ENCODE measurements around the gene SCP2.

Gene SCP2

DNA sequence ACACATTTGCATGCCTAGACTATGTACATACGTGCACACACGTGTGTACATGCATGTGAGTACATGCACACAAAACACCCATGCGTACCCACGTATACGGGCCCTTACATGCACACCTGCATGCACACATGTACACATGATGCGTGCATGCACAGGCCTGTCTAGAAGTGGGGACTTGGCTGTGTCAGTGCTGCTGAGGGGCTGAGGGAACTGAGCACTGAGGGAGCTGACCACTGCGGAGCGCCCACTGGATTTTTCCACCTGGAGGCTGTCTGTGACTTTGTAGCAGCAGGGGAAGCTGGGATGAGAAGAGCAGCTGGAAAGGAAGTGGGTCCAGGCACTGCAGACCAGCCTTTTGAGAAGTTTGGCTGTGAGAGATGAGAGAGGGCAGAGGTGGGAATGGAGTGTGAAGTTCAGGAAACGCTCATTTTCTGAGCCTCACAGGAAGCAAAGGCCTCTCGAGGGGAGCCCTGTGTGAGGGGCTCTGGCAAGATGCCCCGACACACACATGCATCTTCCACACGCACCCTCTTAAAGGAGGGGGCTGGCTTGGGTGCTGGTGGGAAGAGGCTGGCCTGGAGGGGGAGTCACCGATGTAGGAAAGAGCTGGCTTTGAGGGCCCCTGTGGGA lies 155.9 kb downstream of the SCP2 start:
- no peak for DNase-seq (ENCODE audit: low spot score)

DNA sequence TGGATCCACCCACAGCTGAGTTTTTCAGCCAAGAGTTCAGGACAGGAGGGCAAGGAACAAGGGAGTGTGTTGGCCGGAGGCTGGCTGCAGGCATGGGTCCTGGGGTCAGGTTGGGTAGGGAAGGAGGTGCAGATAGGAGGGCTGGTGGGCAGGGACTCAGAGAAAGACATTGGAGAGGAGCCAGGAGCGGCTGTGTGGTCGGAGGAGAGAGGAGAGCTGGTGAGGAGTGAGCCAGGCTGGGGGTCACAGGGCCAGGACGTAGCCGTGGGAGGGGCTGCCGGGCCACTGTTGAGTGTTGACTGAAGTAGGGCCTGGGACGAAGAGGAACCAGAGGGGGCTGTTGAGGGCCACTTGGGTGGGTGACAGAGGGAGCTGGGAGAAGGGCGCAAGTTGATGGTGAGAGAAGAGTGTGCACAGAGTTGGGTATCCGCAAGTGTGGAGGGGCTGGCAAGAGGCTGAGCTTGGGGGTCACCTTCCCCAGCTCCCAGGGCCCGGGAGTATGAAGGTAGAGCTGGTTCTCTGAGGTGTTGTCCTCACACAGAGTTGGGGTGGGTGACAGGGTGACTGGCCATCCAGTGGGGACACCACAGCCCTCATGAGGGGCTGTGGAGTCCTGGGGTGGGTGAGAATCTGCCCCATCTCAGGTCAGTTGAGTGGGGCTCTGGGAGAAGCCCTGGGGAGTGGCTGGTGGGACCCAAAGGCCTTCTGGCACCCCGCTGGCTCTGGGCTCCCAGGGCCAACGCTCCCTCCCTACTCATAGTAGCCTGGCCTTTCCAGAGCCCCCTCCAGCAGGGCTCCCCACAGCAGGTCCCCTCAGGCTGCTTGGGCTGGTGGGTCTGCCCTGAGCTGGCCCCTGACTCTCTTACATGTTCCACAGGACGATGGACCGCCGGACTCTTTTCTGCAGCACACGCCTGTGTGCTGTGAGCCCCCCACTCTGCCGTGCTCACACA lies 156.8 kb downstream of the SCP2 start:
- DNase-seq (ENCODE audit: low spot score), result no peak

DNA sequence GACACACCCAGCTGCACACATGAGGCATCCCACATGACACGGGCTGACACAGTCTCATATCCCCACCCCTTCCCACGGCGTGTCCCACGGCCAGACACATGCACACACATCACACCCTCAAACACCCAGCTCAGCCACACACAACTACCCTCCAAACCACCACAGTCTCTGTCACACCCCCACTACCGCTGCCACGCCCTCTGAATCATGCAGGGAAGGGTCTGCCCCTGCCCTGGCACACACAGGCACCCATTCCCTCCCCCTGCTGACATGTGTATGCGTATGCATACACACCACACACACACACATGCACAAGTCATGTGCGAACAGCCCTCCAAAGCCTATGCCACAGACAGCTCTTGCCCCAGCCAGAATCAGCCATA lies 157.5 kb downstream of the SCP2 start:
- no peak for DNase-seq (ENCODE audit: low spot score)

DNA sequence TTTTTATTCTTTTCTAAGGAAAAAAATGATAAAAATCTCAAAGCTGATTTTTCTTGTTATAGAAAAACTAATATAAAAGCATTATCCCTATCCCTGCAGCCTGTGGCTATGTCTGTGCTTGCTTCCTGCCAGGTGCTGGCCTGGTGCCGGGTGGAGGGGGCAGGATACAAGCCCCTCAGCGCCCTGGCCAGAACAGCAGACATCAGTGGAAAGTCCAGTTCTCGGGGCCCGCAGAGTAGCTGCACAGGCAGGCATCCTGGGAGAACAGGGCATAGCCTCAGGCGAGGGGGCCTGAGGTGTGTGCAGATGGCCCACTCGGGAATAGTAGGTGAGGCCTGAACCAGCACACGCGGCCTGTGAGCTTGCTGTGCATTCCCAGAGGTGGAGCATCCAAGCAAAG lies 158.3 kb downstream of the SCP2 start:
- DNase-seq (ENCODE audit: low spot score), result no peak

DNA sequence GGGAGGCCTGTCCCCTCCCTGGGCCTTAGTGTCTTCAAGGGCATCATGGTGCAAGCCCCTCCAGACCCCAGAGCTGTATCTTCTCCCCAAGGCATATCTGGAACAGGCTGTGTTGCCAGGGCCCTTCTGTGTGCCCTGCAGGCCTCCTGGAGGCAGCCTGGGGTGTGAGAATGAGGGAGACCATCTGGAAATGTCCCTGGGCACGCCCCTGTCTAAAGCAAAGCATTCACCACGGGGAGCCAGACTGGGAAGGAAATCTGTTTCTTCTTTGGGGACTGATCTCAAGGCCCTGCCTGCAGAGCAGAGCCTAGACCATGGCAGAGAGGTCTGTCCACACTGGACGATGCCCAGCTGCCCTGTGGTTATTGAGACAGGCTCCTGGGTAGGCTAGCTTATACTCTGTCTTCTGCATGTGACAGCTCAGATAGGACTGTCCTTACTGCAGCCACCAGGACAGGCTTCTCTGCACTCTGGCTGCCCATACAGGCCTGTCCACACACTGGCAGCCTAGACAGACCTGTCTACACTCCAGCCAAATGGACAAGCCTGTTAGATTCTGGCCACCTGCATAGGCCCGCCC lies 159.5 kb downstream of the SCP2 start:
- DNase-seq (ENCODE audit: low spot score), result no peak

DNA sequence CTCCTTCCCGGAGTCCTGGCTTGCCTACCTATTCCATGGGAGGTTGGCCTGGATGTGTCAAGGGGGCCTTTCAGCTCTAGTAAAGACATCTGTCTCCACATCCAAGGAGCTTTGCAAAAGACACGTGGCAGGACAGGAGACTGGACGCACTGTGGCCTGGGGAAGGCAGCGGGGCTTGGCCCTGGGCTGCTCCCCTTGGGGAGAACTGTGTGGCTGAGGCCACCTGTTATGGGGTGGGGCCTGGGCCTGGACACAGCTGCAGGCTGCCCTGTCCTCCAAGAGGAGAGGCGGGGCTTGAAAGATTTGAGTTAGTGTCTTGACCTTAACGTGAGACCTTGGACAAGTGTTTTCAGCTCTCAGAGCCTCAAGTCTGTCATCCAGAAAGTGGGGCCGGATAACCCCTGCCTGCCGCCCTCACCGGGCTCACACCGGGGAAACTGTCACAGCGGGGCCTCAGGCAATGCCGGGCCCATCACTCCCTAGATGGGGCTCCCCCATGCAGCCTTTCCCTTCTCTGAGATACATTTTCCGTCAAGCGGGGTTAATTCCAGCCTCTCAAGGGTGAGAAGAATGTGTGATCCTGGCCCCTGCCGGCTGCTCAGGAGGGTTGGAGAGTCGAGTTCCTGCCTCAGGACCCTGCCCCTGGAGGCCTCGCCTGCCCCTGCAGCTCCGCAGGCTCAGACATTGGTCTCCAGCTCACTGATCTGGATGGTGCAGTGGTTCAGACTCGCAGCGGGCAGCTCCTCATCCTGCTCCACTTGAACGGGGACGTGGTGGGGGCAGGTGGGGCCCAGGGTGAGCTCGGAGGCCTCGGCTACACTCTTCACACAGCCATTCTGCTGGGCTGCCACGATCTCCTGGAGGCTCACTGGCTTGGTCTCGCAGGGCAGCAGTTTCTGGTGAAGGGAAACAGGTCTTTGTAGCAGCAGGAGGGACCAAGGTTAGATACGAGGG lies 160.5 kb downstream of the SCP2 start:
- DNase-seq (ENCODE audit: low spot score), result no peak

DNA sequence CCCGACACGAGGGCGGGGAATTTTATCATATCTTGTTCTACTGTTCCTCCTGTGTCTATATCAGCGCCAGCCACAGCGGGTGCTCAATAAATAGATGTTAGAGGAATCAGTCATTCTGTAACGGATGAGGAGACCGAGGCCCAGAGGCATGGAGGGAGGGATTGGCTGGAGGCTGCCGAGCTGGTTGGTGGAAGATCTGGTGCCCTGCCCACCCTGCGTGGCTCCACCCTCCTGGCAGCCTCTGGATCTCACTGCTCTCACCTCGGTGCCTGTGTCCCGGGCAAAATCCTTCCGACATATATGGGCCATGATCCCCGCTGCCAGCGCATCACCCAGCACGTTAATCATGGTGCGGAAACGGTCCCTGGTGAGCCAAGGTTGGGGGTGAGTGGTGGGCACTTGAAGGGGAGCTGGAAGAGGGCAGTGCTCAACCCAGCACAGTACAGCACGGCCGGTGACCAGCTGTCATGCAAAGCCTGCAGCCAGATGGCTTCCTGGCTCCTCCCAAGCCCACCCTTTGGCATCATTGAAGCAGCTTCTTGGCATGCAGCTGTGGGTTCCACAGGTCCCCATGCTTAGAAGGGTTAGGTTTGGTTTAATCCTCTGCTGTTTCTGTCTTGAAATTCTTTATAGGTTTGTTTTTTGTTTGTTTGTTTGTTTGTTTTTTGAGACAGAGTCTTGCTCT lies 161.7 kb downstream of the SCP2 start:
- no peak for DNase-seq (ENCODE audit: low spot score)

DNA sequence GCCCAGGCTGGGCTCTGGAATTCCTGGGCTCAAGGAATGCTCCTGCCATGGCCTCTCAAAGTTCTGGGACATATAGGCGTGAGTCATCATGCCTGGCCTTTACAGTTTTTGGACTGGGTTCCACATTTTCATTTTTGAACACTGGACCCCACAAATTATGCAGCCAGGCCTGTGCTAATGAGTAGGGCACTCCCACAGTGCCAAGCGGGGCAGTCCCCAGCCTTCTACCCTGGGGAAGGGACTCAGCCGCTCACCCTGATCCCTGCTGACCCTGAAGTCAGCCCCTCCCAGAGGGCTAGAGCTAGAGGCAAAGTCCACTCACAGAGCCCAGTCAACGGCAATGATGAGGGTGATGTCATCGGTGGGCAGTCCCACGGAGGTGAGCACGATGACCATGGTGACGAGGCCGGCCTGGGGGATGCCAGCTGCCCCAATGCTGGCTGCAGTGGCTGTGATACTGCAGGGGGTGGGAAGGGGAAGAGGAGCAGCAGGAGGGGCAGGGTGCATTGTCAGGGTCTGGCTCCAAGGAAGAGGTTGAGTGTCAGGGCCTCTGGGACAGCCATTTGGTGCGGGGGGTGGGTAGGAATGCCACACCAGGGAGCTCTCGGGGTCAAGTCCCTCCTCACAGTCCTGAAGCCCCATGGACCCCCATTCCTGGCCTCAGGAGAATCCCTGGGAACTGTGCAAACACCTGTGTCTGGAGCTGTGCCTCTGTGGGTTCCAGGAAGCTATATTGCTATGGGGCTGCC lies 162.6 kb downstream of the SCP2 start:
- DNase-seq (ENCODE audit: low spot score), result no peak

DNA sequence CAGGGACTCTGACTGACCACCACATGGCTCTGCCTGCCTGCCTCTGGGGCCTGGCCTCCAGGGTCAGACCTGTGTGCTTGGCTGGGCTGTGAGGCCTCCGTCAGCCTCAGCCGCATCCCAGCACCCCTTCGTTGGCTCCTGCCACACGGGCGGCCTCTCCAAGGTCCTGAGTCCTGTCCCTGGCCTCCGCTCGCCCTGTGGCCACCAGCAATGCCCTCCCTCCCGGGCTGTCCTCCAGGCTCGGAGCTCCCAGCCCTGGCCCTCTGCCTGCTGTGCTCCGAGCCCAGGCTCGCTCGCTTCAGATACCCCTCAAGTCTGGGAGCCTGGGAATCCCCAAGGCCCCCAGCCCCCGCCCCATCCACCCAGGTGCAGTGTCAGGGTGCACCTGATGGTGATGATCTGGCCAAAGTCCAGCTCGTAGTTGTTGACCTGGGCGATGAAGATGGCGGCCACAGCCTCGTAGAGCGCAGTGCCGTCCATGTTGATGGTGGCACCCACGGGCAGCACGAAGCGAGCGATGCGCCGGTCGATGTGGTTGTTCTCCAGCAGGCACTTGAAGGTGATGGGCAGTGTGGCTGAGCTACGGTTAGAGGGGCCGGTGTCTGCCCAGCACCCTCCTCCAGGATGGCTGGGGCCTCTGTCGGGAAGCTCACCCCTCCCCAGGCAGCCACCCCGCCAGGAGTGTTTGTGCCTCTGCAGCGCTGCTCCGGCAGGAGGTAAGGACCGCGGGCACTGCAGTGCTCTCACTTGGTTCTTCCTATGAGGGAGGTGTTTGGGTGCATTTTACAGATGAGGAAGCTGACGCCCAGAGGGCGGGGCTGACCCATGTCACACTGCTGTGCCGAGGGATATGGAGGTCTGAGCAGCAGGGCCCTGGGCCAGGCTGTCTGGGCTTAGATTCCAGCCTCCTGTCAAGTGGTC lies 163.4 kb downstream of the SCP2 start:
- no peak for DNase-seq (ENCODE audit: low spot score)

DNA sequence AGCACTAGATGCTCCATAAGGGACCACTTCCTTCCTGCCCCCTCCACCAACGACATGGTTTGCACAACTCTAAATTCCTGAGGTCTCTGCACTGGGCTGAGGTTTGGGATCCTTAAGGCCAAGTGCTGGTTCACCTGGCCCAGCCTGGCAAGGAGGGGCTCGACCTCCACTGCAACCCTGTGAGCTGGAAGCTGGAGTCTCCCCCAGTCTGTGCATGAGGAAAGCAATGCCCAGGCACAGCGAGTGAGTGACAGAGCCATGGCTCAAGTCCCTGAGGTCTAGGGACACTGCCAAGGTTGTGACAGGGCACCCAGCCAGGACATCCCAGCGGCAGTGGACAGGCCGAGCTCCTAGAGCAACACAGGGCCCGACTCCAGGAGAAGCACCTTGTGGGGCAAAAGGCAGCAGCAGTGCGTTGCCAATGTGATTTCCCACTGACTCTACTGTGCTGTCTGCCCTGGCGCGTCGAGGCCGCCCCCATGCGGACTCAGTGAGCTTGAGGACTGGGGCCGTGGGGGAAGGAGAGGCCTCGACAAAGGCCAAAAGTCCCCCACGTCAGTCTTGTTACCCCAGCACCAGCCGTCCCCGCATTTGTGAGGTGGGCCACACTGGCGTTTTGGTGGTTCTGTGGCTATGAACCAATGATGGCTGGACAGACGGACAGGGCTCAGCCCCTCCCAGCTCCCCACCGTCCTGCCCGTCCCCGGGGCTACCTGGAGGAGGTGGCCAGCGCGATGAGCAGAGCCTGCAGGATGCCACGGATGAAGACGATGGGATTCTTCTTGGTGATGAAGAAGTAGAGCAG lies 165.0 kb downstream of the SCP2 start:
- DNase-seq (ENCODE audit: low spot score), result no peak

DNA sequence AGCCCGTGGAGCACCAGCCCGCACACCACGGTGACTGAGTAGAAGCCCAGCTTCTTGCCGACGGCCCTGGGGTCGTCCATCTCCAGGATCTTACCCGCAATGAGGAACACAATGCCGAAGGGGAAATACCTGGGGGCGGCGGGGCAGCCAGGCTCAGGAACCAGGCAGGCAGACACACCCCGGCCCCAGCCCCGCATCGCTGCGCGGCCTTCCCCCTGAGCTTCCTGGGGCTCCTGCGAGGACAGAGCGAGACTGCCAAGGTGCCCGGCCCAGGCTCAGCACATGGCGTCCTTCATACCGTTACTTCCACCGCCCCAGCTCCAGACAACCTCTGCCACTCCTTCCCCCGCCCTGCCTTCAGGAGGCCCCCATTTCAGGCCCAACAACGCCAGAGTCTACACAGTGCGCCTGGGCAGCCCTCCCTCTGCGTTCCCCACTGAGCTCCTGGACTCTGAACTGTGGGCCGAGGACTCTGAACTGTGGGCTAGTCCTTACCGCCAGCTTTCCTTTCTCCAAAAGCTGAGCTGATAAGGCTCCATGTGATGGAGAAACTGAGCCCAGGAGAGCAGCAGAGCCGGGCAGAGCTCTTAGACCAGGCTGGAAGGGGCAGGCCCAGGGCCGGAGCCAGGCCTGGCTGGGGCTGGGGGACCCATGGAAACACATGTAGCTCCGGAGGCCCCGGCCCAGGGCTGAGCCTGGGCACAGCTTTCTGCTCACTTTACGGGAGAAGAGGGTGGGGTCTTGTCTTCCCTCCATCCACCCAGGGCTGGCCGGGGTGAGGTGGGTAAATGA lies 165.8 kb downstream of the SCP2 start:
- DNase-seq (ENCODE audit: low spot score), result no peak

DNA sequence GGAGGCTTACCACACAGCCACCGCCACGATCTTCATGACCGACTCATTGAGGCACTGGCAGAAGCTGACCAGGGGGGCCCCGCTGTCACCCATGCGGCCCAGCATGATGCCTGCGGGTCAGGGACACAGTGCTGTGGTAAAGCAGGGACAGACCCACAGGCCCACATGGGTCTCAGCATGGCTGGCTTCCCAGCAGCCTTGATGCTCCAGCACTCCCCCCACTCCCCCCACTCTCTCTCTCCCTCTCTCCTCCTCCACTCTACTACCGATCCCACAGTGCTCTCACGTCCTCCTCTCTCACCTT lies 166.3 kb downstream of the SCP2 start:
- no peak for DNase-seq (ENCODE audit: low spot score)

DNA sequence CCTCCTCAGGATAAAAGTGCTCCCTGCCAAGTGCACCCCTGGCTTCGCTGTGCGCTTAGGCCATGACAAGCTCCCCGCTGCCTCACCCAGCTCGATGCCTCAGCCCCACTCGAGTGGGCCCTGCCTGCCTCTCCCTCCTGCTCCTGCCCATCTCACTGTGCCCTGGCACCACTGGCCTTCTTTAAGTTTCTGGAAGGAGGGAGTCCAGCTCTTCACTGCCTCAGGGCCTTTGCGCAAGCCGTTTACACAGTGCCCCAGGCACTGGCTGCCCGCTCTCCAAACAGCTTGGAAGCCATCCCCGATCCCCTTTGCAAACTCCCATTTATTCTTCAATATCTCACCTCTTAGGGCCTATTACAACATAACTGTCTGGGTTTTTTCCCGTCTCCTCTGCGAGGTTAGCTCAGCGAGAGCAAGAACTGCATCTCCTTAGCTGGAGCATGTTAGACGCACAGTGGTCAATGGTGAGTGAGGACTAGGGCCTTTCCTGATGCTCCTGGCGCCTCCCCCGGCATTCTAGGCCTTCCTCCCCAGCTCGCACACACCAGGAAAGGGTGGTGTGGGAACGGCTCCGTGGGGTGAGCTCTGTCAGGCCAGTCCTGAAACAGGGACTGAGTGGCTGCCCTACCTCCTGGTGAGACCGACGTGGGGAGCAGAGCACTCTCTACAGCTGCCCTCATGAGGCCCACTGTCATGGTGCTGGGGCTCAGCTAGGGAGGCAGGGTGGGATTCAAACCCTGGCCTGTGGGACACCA lies 166.9 kb downstream of the SCP2 start:
- DNase-seq (ENCODE audit: low spot score), result no peak

DNA sequence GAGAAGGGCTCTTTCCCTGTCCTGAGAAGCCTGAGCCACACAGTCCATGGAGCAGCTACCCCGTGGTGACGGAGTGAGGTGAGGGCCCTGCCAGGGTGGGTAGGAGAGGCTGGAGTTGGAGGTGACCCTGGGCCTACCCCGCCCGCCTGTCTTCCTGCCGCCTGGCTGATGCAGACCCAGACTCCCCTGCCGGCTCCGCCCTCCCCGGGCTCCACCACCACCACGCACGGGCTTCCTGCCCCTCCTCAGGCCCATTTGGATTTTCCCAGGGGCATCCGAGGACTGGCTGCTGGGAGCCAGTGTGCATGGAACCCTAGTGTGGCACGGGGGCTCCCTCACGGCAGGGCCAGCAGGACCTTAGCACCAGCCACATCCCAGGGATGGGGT lies 167.4 kb downstream of the SCP2 start:
- no peak for DNase-seq (ENCODE audit: low spot score)

All from left forelimb (tissue), 1 donor.